ENCODE results near the gene USP20. TPM values are rescaled to one million over a fixed set of nuclear protein-coding genes. Genes with fewer than 3 reads are reported as not detected.

The USP20 gene
- total and polyA plus RNA-seq, 10 of the 15 experiments (the other 5 are each of a cell fraction or from before 2014, with no cell fraction given), result 0.66 to 23.3 (median 11.0) TPM

DNA sequence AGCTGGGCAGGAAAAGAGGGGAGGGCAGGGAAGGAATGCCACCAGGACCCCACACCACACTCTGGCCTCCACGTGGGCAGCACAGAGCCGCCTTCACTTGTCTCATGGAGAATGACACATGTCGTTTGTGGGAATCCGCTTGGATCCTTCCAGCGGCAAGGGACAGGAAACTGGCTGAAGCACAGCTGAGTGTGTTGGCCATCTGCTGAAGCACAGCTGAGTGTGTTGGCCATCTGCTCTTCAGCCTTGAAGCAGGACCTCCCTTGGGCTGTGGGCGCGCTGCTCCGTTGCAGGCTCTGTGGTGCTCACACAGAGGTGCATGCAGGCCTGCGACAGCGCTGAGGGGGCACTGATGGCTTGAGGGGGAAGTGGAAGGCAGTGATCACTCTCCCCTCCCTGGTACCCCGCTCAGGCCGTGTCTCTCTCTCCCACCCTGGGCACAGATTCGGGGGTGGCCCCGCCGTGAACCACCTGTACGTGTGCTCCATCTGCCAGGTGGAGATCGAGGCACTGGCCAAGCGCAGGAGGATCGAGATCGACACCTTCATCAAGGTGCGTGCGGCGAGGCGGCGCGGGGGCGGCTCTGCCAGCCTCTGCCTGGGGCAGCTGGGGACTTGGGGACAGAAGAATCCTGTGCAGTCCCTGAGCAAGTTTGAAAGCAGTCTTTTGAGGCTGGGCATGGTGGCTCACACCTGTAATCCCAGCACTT, 40.6 kb downstream of the USP20 start:
- WGBS (ENCODE audit: insufficient coverage, insufficient replicate concordance, low lambda C conversion rate, missing lambda C conversion rate), result 97% methylated on average over 21 of the region's 27 CpGs
- no peak for ATAC-seq
- in situ Hi-C loops (cut with MboI) (loop anchor here (10.0 kb wide), 1 partner anchor 369 kb away; no protein-coding TSS in a partner anchor), intact Hi-C loops (cut with micrococcal nuclease; ENCODE audit: unreplicated experiment) (no loop called here)
- ChIA-PET RAD21 (ENCODE audit: unreplicated experiment) (no interaction called here), CTCF (no interaction called here), SMC1A (ENCODE audit: uncharacterized antibody, unreplicated experiment) (no interaction called here), POLR2A (interaction anchor here (0.7 kb wide), 1 partner anchor 224 kb away, joined by 5 read pairs; no protein-coding TSS in a partner anchor)
- Histone ChIP-seq H3K4me1 (ENCODE audit: control insufficient read depth, insufficient read depth, low read length) (no peaks in the 10 kb centered on the region; the same call in 1 of the 2 replicates), H2AFZ (ENCODE audit: control insufficient read depth, low read depth, low read length) (no peak overlapping the region), H3K36me3 (ENCODE audit: control insufficient read depth in 2 of 2, insufficient read depth in 2 of 2, low read length in 1 of 2) (no peaks in the 10 kb centered on the region; a peak in 2 of 4 replicates), H4K20me1 (ENCODE audit: control insufficient read depth, insufficient read depth) (no peaks in the 10 kb centered on the region), H3K27ac (ENCODE audit: control insufficient read depth, insufficient read depth) (no peak overlapping the region), H3K9ac (ENCODE audit: control insufficient read depth, insufficient read depth, low read length) (no peak overlapping the region), H3K9me3 (replicated peaks; ENCODE audit: control insufficient read depth, insufficient read depth, low read length) (no peaks in the 10 kb centered on the region), H3K4me3 (no peak overlapping the region), H3K79me2 (ENCODE audit: control insufficient read depth, insufficient read depth, low read length) (no peaks in the 10 kb centered on the region), H3K27me3 (replicated peaks in 1 of 2; ENCODE audit: control insufficient read depth in 2 of 2, insufficient read depth in 2 of 2, low read length in 1 of 2) (no peaks in the 10 kb centered on the region), H3K4me2 (ENCODE audit: control insufficient read depth, insufficient read depth) (no peak overlapping the region)
- TF ChIP-seq NFIC (IDR thresholded peaks at IDR 0.05; ENCODE audit: low read depth, low read length) (no peak), STAT3 (IDR thresholded peaks at IDR 0.05; ENCODE audit: low read depth, low read length) (no peak)
- TF ChIP-seq, protein P1, sequence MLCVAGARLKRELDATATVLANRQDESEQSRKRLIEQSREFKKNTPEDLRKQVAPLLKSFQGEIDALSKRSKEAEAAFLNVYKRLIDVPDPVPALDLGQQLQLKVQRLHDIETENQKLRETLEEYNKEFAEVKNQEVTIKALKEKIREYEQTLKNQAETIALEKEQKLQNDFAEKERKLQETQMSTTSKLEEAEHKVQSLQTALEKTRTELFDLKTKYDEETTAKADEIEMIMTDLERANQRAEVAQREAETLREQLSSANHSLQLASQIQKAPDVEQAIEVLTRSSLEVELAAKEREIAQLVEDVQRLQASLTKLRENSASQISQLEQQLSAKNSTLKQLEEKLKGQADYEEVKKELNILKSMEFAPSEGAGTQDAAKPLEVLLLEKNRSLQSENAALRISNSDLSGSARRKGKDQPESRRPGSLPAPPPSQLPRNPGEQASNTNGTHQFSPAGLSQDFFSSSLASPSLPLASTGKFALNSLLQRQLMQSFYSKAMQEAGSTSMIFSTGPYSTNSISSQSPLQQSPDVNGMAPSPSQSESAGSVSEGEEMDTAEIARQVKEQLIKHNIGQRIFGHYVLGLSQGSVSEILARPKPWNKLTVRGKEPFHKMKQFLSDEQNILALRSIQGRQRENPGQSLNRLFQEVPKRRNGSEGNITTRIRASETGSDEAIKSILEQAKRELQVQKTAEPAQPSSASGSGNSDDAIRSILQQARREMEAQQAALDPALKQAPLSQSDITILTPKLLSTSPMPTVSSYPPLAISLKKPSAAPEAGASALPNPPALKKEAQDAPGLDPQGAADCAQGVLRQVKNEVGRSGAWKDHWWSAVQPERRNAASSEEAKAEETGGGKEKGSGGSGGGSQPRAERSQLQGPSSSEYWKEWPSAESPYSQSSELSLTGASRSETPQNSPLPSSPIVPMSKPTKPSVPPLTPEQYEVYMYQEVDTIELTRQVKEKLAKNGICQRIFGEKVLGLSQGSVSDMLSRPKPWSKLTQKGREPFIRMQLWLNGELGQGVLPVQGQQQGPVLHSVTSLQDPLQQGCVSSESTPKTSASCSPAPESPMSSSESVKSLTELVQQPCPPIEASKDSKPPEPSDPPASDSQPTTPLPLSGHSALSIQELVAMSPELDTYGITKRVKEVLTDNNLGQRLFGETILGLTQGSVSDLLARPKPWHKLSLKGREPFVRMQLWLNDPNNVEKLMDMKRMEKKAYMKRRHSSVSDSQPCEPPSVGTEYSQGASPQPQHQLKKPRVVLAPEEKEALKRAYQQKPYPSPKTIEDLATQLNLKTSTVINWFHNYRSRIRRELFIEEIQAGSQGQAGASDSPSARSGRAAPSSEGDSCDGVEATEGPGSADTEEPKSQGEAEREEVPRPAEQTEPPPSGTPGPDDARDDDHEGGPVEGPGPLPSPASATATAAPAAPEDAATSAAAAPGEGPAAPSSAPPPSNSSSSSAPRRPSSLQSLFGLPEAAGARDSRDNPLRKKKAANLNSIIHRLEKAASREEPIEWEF (IDR thresholded peaks at IDR 0.05; ENCODE audit: insufficient replicate concordance, low read depth, low read length), result no peak
- DNase-seq (ENCODE audit: low read depth, low spot score), result no peak
- no peak for FAIRE-seq
- BruUV-seq (replicated peaks), result no TSS peak
